Neural cell (in vitro differentiated cells): ENCODE data around the gene SERGEF.

Source experiments
- EP300 ChIP-seq: fragments of 450-650 bp; conservative IDR thresholded peaks from 2 replicates; pipeline ENCODE4 v1.6.1; 2014; ENCODE audit warnings: antibody characterized with exemption, mild to moderate bottlenecking, moderate library complexity; ENCODE audit not compliant: poor library complexity, severe bottlenecking
- EZH2 ChIP-seq: fragments of 200-600, 300-800 bp; shearing (Covaris generic), sonication (generic); IDR thresholded peaks from 2 replicates; pipeline ENCODE4 v1.6.1; 2014; ENCODE audit warnings: antibody characterized with exemption, low read length, borderline replicate concordance, mild to moderate bottlenecking; ENCODE audit not compliant: insufficient read depth, poor library complexity, severe bottlenecking
- MXI1 ChIP-seq: fragments of 450-650 bp; conservative IDR thresholded peaks from 2 replicates; pipeline ENCODE4 v1.6.1; 2014; ENCODE audit warnings: antibody characterized with exemption, mild to moderate bottlenecking; ENCODE audit not compliant: poor library complexity, severe bottlenecking
- POLR2AphosphoS5 ChIP-seq: IDR thresholded peaks from 2 replicates; pipeline ENCODE4 v1.6.1; 2012
- RAD21 ChIP-seq: fragments of 450-650 bp; conservative IDR thresholded peaks from 2 replicates; pipeline ENCODE4 v1.6.1; 2014; ENCODE audit warnings: antibody characterized with exemption, mild to moderate bottlenecking, moderate library complexity
- TAF1 ChIP-seq: IDR thresholded peaks from 2 replicates; pipeline ENCODE4 v1.6.1; 2012; ENCODE audit warnings: low read depth
- TF ChIP-seq, protein P1 (sequence below): fragments of 450-650 bp; IDR thresholded peaks from 2 replicates; pipeline ENCODE4 v1.5.1; 2014; ENCODE audit warnings: antibody characterized with exemption, mild to moderate bottlenecking, moderate library complexity; ENCODE audit not compliant: poor library complexity, severe bottlenecking

DNA sequence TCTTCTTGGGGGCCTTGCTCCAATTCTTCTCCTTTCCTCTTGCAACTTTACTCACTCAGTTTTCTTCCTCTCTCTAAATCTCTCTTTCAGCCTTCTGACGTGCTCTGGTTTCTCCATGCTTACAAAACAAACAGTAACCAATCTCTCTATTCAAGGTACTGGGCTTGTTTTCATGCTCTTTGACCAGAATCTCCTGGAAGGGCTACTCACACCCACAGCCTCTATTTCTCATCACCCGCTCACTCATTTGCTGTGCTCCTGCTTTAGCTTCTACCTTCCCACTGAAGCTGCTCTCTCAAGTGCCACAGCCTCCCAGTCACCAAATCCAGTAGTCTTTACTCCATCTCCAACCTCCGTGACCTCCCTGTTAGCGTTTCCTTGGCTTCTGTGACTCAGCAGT, 60.4 kb downstream of the SERGEF start:
- no peak for TF ChIP-seq TAF1
- TF ChIP-seq, protein P1, sequence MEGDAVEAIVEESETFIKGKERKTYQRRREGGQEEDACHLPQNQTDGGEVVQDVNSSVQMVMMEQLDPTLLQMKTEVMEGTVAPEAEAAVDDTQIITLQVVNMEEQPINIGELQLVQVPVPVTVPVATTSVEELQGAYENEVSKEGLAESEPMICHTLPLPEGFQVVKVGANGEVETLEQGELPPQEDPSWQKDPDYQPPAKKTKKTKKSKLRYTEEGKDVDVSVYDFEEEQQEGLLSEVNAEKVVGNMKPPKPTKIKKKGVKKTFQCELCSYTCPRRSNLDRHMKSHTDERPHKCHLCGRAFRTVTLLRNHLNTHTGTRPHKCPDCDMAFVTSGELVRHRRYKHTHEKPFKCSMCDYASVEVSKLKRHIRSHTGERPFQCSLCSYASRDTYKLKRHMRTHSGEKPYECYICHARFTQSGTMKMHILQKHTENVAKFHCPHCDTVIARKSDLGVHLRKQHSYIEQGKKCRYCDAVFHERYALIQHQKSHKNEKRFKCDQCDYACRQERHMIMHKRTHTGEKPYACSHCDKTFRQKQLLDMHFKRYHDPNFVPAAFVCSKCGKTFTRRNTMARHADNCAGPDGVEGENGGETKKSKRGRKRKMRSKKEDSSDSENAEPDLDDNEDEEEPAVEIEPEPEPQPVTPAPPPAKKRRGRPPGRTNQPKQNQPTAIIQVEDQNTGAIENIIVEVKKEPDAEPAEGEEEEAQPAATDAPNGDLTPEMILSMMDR = no peak
- TF ChIP-seq RAD21 = no peak
- TF ChIP-seq EZH2 = no peak
- no peak for TF ChIP-seq MXI1
- TF ChIP-seq POLR2AphosphoS5 = no peak
- no peak for TF ChIP-seq EP300
